ENCODE measurements around the gene KDM4B.

The KDM4B gene

DNA sequence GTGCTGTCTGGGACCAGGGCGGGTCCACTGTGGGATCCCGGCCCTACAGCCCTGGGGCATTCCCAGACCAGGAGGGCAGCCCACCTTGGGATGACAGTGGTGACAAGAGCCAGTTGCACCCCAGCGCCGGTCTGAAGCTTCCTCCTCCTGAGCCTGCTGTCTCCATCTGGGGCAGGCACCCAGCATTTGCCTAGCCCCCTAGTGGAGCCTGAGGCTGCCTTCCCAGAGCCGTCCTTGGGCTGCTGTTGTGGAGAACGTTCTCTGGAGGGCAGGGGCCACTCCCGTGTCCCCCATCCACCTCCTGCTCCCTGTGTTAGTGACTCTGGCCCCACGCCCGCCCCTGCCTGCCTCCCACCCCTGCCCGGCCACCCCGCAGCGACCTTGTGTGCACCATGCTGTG lies 148.5 kb downstream of the KDM4B start:
- H3K4me3 ChIP-seq (ENCODE audit: low read depth, low read length) = no peak overlapping the region
- TF ChIP-seq, protein P1, sequence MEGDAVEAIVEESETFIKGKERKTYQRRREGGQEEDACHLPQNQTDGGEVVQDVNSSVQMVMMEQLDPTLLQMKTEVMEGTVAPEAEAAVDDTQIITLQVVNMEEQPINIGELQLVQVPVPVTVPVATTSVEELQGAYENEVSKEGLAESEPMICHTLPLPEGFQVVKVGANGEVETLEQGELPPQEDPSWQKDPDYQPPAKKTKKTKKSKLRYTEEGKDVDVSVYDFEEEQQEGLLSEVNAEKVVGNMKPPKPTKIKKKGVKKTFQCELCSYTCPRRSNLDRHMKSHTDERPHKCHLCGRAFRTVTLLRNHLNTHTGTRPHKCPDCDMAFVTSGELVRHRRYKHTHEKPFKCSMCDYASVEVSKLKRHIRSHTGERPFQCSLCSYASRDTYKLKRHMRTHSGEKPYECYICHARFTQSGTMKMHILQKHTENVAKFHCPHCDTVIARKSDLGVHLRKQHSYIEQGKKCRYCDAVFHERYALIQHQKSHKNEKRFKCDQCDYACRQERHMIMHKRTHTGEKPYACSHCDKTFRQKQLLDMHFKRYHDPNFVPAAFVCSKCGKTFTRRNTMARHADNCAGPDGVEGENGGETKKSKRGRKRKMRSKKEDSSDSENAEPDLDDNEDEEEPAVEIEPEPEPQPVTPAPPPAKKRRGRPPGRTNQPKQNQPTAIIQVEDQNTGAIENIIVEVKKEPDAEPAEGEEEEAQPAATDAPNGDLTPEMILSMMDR (IDR thresholded peaks at IDR 0.05; ENCODE audit: low read depth, low read length) = no peak
- DNase-seq (ENCODE audit: low read depth, low spot score) = no peak
- in situ Hi-C loops (cut with HindIII; ENCODE audit: low sequenced_read_pairs) = no loop called here

DNA sequence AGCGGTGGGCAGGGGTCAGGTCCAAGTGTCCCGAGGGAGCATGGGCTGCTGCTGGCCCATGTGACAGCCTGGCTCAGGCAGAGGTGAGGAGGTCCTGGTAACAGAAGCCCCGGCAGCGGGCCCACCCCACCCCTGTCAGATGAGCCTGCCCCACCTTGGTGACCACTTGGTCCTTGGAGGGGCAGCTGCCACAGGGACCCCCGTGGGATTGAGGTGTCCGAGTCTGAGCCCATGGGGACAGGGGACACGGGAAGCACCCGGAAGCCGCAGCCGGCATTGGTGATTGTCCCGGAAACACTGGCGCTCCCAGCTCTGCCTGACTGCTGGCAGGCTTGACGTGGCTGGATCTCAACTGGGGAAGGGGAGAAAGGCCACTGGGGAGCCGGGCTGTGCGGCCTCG lies 149.1 kb downstream of the KDM4B start:
- in situ Hi-C loops (cut with HindIII; ENCODE audit: low sequenced_read_pairs) = no loop called here
- no peak for DNase-seq (ENCODE audit: low read depth, low spot score)
- TF ChIP-seq, protein P1 (IDR thresholded peaks at IDR 0.05; ENCODE audit: low read depth, low read length) = no peak
- H3K4me3 ChIP-seq (ENCODE audit: low read depth, low read length) = no peak overlapping the region

DNA sequence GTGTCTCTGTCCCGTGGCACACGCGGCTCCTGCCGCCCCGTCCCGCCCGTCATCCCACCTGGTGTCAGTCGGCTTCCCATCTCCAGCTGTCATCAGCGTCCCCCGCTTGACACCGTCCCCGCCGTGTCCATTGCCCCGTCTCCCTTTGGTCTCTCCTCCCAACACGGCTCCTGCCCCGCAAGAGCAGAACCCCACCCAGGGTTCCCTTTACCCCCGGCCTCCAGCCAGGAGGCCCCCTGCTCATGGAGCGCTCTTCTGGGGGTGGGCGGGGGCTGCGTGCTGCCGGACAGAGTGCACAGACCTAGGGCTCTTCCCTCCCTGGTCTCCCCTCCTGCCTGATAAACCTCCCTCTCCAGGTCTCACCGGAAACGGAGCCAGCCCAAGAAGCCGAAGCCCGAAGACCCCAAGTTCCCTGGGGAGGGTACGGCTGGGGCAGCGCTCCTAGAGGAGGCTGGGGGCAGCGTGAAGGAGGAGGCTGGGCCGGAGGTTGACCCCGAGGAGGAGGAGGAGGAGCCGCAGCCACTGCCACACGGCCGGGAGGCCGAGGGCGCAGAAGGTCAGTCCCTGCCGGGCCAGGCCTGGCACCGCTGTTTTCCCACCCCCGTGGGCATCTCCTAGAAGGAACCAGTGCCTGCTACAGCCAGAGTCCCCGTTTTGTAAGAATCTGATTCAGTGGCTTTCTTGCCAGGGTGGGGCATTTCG lies 150.5 kb downstream of the KDM4B start:
- DNase-seq (ENCODE audit: low read depth, low spot score) = no peak
- TF ChIP-seq, protein P1 (IDR thresholded peaks at IDR 0.05; ENCODE audit: low read depth, low read length) = no peak
- no peak overlapping the region for H3K4me3 ChIP-seq (ENCODE audit: low read depth, low read length)
- in situ Hi-C loops (cut with HindIII; ENCODE audit: low sequenced_read_pairs) = no loop called here

DNA sequence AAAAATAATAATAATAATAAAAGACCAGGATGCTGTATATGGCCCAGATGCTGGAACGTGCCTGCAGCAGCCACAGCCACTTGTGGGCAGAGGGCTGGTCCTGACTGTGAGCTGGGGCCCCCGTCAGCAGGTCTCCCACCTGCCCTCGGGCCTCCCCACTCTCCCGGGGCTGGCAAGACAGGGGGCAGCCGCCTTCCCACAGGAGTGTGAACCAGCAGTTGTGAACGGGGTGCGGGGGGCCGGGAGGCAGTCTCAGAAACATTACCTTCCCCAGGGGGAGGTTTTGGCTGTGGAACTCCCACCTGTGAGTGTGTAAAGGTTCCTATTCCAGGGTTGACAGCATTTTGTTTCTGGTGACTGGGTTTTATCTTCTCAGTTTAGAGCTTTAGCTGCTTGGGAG lies 151.4 kb downstream of the KDM4B start:
- TF ChIP-seq, protein P1 (IDR thresholded peaks at IDR 0.05; ENCODE audit: low read depth, low read length) = no peak
- DNase-seq (ENCODE audit: low read depth, low spot score) = no peak
- in situ Hi-C loops (cut with HindIII; ENCODE audit: low sequenced_read_pairs) = no loop called here
- no peak overlapping the region for H3K4me3 ChIP-seq (ENCODE audit: low read depth, low read length)

DNA sequence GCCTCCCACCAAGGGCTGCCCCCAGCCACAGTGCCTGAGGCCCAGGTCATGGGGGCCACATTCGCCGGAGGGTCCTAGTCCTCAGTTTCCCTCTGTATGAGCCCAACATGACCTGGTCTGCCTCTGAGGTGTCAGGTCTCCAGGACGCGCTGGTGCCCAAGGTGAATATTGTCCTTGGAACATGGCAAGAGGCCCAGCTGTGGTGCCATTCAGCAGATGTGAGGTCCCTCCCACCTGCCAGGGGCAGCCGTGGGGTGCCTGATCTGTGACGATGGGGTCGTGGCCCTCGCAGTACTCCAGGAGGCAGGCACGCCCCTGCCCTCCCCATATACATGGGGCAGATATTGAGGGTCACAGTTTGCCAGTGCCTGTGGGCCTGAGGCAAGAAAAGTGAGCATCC lies 151.9 kb downstream of the KDM4B start:
- DNase-seq (ENCODE audit: low read depth, low spot score) = no peak
- in situ Hi-C loops (cut with HindIII; ENCODE audit: low sequenced_read_pairs) = no loop called here
- no peak overlapping the region for H3K4me3 ChIP-seq (ENCODE audit: low read depth, low read length)
- TF ChIP-seq, protein P1 (IDR thresholded peaks at IDR 0.05; ENCODE audit: low read depth, low read length) = no peak

DNA sequence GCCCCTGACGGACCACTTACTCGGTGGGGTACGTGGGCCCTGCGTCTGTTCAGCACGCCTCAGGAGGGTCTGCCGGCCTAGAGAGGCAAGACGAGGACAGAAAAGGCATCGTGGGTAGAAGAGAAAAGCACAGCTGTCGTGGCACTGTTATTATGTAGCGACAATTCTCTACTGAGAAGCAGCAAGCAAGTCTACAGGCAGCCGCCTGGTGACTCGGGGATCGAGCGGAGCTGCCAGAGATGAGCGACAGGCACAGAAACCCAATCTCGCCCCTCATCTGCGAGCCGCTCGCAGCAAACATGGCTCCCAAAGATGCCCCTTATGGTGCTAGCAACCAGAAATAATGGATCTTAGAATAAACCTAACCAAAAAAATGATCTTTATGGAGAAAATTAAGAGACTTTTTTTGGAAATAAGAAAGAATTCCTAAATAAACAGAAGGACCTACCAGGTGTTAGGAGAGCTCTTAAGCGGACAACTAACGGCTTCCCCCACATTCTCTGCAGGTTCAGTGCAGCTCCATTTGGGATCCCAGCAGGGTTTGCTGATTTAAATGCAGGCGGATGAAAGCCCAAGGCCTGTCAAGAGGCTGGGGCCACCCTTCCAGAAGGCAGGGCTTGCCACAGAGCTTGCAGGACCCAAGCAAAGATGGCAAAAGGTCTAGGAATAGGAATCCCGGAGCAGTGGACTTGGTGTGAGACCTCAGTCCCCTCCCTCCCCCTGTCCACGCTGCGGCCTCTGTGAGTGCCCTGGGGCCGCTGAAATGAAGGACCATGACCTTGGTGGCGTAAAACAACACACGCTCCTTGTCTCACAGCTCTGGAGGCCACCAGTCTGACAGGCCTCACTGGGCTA lies 152.6 kb downstream of the KDM4B start:
- no peak for DNase-seq (ENCODE audit: low read depth, low spot score)
- no peak overlapping the region for H3K4me3 ChIP-seq (ENCODE audit: low read depth, low read length)
- in situ Hi-C loops (cut with HindIII; ENCODE audit: low sequenced_read_pairs) = no loop called here
- TF ChIP-seq, protein P1 (IDR thresholded peaks at IDR 0.05; ENCODE audit: low read depth, low read length) = no peak
